Osteocyte (in vitro differentiated cells): ENCODE data around the gene SCN5A. TPM values are rescaled to one million over a fixed set of nuclear protein-coding genes. Genes with fewer than 3 reads are reported as not detected.
A peak's percentile ranks its signal among the peaks of the same experiment; 100 is the strongest.

Experiments used
- DNase-seq: peaks from one replicate; pipeline ENCODE4 v3.0.0; 2021; ENCODE audit warnings: mixed read lengths; ENCODE audit not compliant: unreplicated experiment; ENCODE audit errors: extremely low spot score
- H3K27ac Mint-ChIP-seq: one replicate; pipeline ENCODE4 v1.8.0; 2021; ENCODE audit warnings: mild to moderate bottlenecking, mixed read lengths; ENCODE audit not compliant: unreplicated experiment
- H3K27me3 Mint-ChIP-seq: one replicate; pipeline ENCODE4 v1.8.0; 2021; ENCODE audit warnings: mixed read lengths; ENCODE audit not compliant: unreplicated experiment
- H3K36me3 Mint-ChIP-seq: one replicate; pipeline ENCODE4 v1.8.0; 2021; ENCODE audit warnings: mixed read lengths; ENCODE audit not compliant: unreplicated experiment
- H3K4me1 Mint-ChIP-seq: one replicate; pipeline ENCODE4 v1.8.0; 2021; ENCODE audit warnings: mixed read lengths; ENCODE audit not compliant: unreplicated experiment
- H3K4me3 Mint-ChIP-seq: one replicate; pipeline ENCODE4 v1.8.0; 2021; ENCODE audit warnings: mild to moderate bottlenecking, moderate library complexity, mixed read lengths; ENCODE audit not compliant: unreplicated experiment
- H3K9me3 Mint-ChIP-seq: one replicate; pipeline ENCODE4 v1.8.0; 2021; ENCODE audit warnings: mixed read lengths; ENCODE audit not compliant: unreplicated experiment
- CTCF ChIP-seq: fragments of 200-600 bp; sonication (generic); IDR thresholded peaks from 2 replicates; pipeline ENCODE4 v1.5.0; 2021; ENCODE audit warnings: antibody characterized with exemption, mild to moderate bottlenecking, moderate library complexity
- total RNA-seq: library from RNA; stranded (reverse); gene quantifications from 2 replicates; pipeline ENCODE4 v1.2.1, GENCODE V29; 2021

The SCN5A gene
- total RNA-seq, 1 donor from 2014 or later: not detected

GRCh38 chr3:38566215-38566528 lies 83.3 kb downstream of the SCN5A start:
- Mint-ChIP-seq H3K9me3 (peaks cover 3% of the 10 kb centered on the region), H3K4me1 (no peaks in the 10 kb centered on the region), H3K27ac (no peak overlapping the region), H3K27me3 (peaks cover 2% of the 10 kb centered on the region), H3K36me3 (no peaks in the 10 kb centered on the region), H3K4me3 (no peak overlapping the region)
- peak; percentile 81 for DNase-seq
- TF ChIP-seq CTCF: no peak

GRCh38 chr3:38565339-38566214 lies 83.9 kb downstream of the SCN5A start:
- Mint-ChIP-seq H3K4me3 (no peak overlapping the region), H3K9me3 (no peaks in the 10 kb centered on the region), H3K4me1 (no peaks in the 10 kb centered on the region), H3K27ac (no peak overlapping the region), H3K36me3 (no peaks in the 10 kb centered on the region), H3K27me3 (no peaks in the 10 kb centered on the region)
- no peak for TF ChIP-seq CTCF
- no peak for DNase-seq

- Mint-ChIP-seq H3K4me1 (no peaks in the 10 kb centered on the region), H3K9me3 (no peaks in the 10 kb centered on the region), H3K27me3 (no peaks in the 10 kb centered on the region), H3K36me3 (no peaks in the 10 kb centered on the region), H3K27ac (no peak overlapping the region), H3K4me3 (no peak overlapping the region)
- no peak for DNase-seq
- TF ChIP-seq CTCF: no peak
Measured at GRCh38 chr3:38564631-38565338, 84.7 kb downstream of the SCN5A start.

- TF ChIP-seq CTCF: no peak
- Mint-ChIP-seq H3K4me3 (no peak overlapping the region), H3K27ac (no peak overlapping the region), H3K4me1 (no peaks in the 10 kb centered on the region), H3K9me3 (no peaks in the 10 kb centered on the region), H3K27me3 (no peaks in the 10 kb centered on the region), H3K36me3 (no peaks in the 10 kb centered on the region)
- no peak for DNase-seq
Measured at GRCh38 chr3:38563886-38564270, 85.6 kb downstream of the SCN5A start.
